Liver (tissue), 9 donors: ENCODE measurements around the gene POLR2L. TPM values are rescaled to one million over a fixed set of nuclear protein-coding genes. Genes with fewer than 3 reads are reported as not detected.

Source experiments
- DNase-seq: peaks from one replicate; pipeline ENCODE4 v3.0.0-alpha.2; 2017; ENCODE audit warnings: low spot score
- H3K27ac ChIP-seq, 2 donors: one replicate each; pipeline ENCODE4 v1.7.0; 2013; ENCODE audit warnings: inconsistent platforms in 2 of 2, low read length in 2 of 2, control low read depth in 1 of 2, low read depth in 1 of 2, mild to moderate bottlenecking in 1 of 2
- H3K27me3 ChIP-seq, 4 donors: one replicate each; pipeline versions ENCODE4 v1.6.1 to v1.7.0; 2013; ENCODE audit warnings: low read length in 3 of 4, inconsistent platforms in 1 of 4, mild to moderate bottlenecking in 1 of 4, moderate library complexity in 1 of 4; ENCODE audit not compliant: control insufficient read depth in 4 of 4, insufficient read depth in 4 of 4
- H3K36me3 ChIP-seq, 4 donors: one replicate each; pipeline versions ENCODE4 v1.6.1 to v1.7.0; 2013; ENCODE audit warnings: low read length in 3 of 4, mild to moderate bottlenecking in 3 of 4, low read depth in 1 of 4, moderate library complexity in 1 of 4; ENCODE audit not compliant: control insufficient read depth in 4 of 4, insufficient read depth in 3 of 4
- H3K4me1 ChIP-seq, 4 donors: one replicate each; pipeline versions ENCODE4 v1.6.1 to v1.7.0; 2013; ENCODE audit warnings: low read length in 3 of 4, mild to moderate bottlenecking in 3 of 4, moderate library complexity in 1 of 4; ENCODE audit not compliant: control insufficient read depth in 4 of 4, insufficient read depth in 4 of 4
- H3K4me3 ChIP-seq, 3 donors: one replicate each; pipeline versions ENCODE4 v1.6.1 to v1.7.0; 2013; ENCODE audit warnings: low read length in 3 of 3, control low read depth in 1 of 3, low read depth in 1 of 3, mild to moderate bottlenecking in 1 of 3
- H3K9ac ChIP-seq, 2 donors: one replicate each; pipeline ENCODE4 v1.7.0; 2013; ENCODE audit warnings: low read length in 2 of 2, mild to moderate bottlenecking in 2 of 2, moderate library complexity in 2 of 2, control low read depth in 1 of 2, low read depth in 1 of 2
- H3K9me3 ChIP-seq, 4 donors: one replicate each; pipeline versions ENCODE4 v1.6.1 to v1.7.0; 2013; ENCODE audit warnings: low read length in 3 of 4; ENCODE audit not compliant: control insufficient read depth in 4 of 4
- EGR1 ChIP-seq, 2 donors: IDR thresholded peaks; 2 replicates each; pipeline ENCODE4 v1.6.1; 2016 to 2018; ENCODE audit warnings: antibody characterized with exemption in 2 of 2, low read depth in 2 of 2
- FOXA1 ChIP-seq: IDR thresholded peaks from 2 replicates; pipeline ENCODE4 v1.6.1; 2016; ENCODE audit warnings: antibody characterized with exemption
- FOXA2 ChIP-seq: IDR thresholded peaks from 2 replicates; pipeline ENCODE4 v1.6.1; 2016; ENCODE audit warnings: antibody characterized with exemption
- GABPA ChIP-seq, 2 donors: IDR thresholded peaks in 1 of 2; conservative IDR thresholded peaks in 1 of 2; 2 replicates each; pipeline ENCODE4 v1.6.1; 2016; ENCODE audit warnings: antibody characterized with exemption in 2 of 2, mild to moderate bottlenecking in 1 of 2, moderate library complexity in 1 of 2
- HNF4A ChIP-seq, 2 donors: conservative IDR thresholded peaks; 2 replicates each; pipeline ENCODE4 v1.6.1; 2016; ENCODE audit warnings: antibody characterized with exemption in 2 of 2, mild to moderate bottlenecking in 2 of 2
- HNF4G ChIP-seq: IDR thresholded peaks from 2 replicates; pipeline ENCODE4 v1.6.1; 2016; ENCODE audit warnings: antibody characterized with exemption
- JUND ChIP-seq, 2 donors: IDR thresholded peaks; 2 replicates each; pipeline ENCODE4 v1.6.1; 2016; ENCODE audit warnings: antibody characterized with exemption in 2 of 2
- NR2F2 ChIP-seq: IDR thresholded peaks from 2 replicates; pipeline ENCODE4 v1.6.1; 2016; ENCODE audit warnings: antibody characterized with exemption
- RAD21 ChIP-seq, 2 donors: IDR thresholded peaks; 2 replicates each; pipeline ENCODE4 v1.6.1; 2016; ENCODE audit warnings: antibody characterized with exemption in 2 of 2, mild to moderate bottlenecking in 2 of 2
- RXRA ChIP-seq, 2 donors: IDR thresholded peaks; 2 replicates each; pipeline ENCODE4 v1.6.1; 2017 to 2018; ENCODE audit warnings: antibody characterized with exemption in 2 of 2, mild to moderate bottlenecking in 1 of 2
- YY1 ChIP-seq: IDR thresholded peaks from 2 replicates; pipeline ENCODE4 v1.6.1; 2016; ENCODE audit warnings: antibody characterized with exemption, mild to moderate bottlenecking
- WGBS: extraction: QIAGEN DNeasy Blood & Tissue Kit; methylation state at CpG from one replicate; pipeline ENCODE4 v1.1.7; 2013; 5-methylcytosine and 5-hydroxymethylcytosine counted together
- polyA plus RNA-seq, 2 donors: library from polyadenylated mRNA; stranded (reverse) in 1 of 2; unstranded in 1 of 2; fragments of 200-250 nt in 1 of 2; fragments of >200 nt in 1 of 2; fragmentation: Nextera tagmentation in 1 of 2; extraction: Ambion mirVana in 1 of 2; gene quantifications; one replicate each; pipeline versions ENCODE4 v1.2.1 to v1.2.3, GENCODE V29; 2013 to 2015
- total RNA-seq, 2 donors: library from RNA; depleted of rRNA; stranded (reverse); fragments of >200 nt; gene quantifications; one replicate each; pipeline ENCODE4 v1.2.3, GENCODE V29; 2014
- TF ChIP-seq, protein P1 (sequence below): IDR thresholded peaks from 2 replicates; pipeline ENCODE4 v1.6.1; 2016; ENCODE audit warnings: antibody characterized with exemption
- TF ChIP-seq, protein P2 (sequence below): IDR thresholded peaks from 2 replicates; pipeline ENCODE4 v1.6.1; 2016; ENCODE audit warnings: antibody characterized with exemption
- TF ChIP-seq, protein P3 (sequence below): fragments of 150-350 bp; IDR thresholded peaks from 2 replicates; pipeline ENCODE4 v1.5.1; 2017; ENCODE audit warnings: improper control_type of control experiment, low read depth, low read length; ENCODE audit not compliant: missing input control
- TF ChIP-seq, protein P4 (sequence below): IDR thresholded peaks from 2 replicates; pipeline ENCODE4 v1.6.1; 2016; ENCODE audit warnings: antibody characterized with exemption
- donor health status: healthy.
- donor health status: healthy.
- donor health status: healthy.
- donor health status: healthy.
- donor health status: healthy.

Gene POLR2L
- total and polyA plus RNA-seq, 4 donors = 28.1 to 230 (median 106) TPM

DNA sequence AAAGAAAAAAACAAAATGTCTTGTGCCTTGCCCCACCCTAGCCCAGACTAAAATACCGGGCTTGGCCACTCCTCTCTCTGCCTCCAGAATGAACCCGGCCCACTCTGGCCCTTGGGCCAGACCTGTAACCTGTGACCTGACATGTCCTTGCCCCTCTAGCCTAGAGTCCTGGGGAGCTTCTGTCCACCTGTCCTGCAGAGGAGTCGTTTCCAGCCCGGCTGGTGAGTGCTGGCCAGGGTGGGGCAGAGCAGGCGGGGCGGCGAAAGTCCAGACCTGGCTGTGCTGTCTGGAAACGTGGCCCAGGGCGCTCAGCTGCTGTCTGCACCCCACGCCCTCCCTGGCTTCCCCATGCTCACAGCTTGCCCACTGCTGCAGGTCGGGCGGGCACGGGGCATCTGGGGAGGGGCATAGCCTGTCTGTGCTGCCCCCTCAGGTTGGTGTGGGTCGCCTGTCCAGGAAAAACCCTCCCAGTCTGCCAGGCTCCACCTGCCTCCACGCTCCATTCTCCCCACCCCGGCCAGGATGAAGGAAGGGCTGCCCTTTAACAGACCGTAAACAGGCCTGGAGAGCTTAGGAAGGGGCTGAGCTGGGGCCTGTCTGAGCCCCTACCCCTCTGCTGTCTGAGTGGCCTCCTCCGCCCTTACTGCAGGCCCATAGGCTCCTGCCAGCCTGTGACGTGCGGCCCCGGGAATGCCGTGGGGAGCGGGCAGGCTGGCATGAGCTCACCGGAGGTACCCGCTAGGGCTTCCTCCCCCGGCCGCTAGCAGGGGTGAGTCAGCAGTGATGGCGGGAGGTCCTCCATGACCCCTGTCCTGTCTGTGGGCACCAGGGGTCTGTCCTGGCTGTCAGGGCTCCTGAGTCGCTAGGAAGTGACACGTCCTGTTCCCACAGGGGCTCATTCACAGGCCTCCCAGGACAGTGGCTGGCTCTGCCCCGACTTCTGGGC, 7.7 kb downstream of the POLR2L start (continued):
- TF ChIP-seq, protein P1, sequence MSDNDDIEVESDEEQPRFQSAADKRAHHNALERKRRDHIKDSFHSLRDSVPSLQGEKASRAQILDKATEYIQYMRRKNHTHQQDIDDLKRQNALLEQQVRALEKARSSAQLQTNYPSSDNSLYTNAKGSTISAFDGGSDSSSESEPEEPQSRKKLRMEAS = no peak
- TF ChIP-seq NR2F2 = peak; percentile 77
- peak; percentile 79 to 93 for TF ChIP-seq RXRA (IDR thresholded peaks at IDR 0.05)
- no peak for TF ChIP-seq FOXA1
- no peak for TF ChIP-seq GABPA (IDR thresholded peaks at IDR 0.05 in 1 of 2, conservative IDR thresholded peaks at IDR 0.05 in 1 of 2)

DNA sequence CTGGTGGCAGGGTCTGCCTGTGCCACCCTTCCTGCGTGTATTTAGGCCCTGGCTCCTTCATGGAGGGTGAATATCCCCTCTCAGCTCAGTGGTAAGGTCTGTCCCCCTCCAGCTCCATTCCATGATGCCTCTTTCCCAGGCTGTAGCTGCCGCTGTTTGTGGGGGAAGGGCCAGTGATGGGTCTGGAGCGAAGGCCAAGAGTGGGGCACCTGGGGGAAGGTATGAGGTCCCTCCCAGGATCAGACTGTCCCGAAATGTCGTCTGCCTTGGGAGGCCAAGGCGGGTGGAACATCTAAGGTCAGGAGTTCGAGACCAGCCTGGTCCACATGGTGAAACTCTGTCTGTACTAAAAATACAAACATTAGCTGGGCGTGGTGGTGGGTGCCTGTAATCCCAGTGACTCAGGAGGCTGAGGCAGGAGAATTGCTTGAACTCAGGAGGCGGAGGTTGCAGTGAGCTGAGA, 8.4 kb downstream of the POLR2L start:
- Histone ChIP-seq H3K4me3 (peak overlapping the region in 1 of 3 donors; percentile 85), H3K4me1 (peaks cover 40 to 75% (median 56%) of the 10 kb centered on the region in 4 donors), H3K27ac (peak overlapping the region; percentile 90 to 99), H3K9ac (no peak overlapping the region), H3K36me3 (peaks cover 0 to 17% (median 10%) of the 10 kb centered on the region in 4 donors), H3K27me3 (no peaks in the 10 kb centered on the region), H3K9me3 (no peaks in the 10 kb centered on the region)
- WGBS = 35% methylated on average over 9 of the region's 9 CpGs
- no peak for TF ChIP-seq RAD21 (IDR thresholded peaks at IDR 0.05)
- TF ChIP-seq, protein P1 = no peak
- TF ChIP-seq FOXA2 = no peak
- TF ChIP-seq, protein P2, sequence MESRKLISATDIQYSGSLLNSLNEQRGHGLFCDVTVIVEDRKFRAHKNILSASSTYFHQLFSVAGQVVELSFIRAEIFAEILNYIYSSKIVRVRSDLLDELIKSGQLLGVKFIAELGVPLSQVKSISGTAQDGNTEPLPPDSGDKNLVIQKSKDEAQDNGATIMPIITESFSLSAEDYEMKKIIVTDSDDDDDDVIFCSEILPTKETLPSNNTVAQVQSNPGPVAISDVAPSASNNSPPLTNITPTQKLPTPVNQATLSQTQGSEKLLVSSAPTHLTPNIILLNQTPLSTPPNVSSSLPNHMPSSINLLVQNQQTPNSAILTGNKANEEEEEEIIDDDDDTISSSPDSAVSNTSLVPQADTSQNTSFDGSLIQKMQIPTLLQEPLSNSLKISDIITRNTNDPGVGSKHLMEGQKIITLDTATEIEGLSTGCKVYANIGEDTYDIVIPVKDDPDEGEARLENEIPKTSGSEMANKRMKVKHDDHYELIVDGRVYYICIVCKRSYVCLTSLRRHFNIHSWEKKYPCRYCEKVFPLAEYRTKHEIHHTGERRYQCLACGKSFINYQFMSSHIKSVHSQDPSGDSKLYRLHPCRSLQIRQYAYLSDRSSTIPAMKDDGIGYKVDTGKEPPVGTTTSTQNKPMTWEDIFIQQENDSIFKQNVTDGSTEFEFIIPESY = no peak
- no peak for TF ChIP-seq EGR1 (IDR thresholded peaks at IDR 0.05; ENCODE audit: low read depth in 2 of 2)
- TF ChIP-seq HNF4A (conservative IDR thresholded peaks at IDR 0.05) = no peak
- TF ChIP-seq, protein P3, sequence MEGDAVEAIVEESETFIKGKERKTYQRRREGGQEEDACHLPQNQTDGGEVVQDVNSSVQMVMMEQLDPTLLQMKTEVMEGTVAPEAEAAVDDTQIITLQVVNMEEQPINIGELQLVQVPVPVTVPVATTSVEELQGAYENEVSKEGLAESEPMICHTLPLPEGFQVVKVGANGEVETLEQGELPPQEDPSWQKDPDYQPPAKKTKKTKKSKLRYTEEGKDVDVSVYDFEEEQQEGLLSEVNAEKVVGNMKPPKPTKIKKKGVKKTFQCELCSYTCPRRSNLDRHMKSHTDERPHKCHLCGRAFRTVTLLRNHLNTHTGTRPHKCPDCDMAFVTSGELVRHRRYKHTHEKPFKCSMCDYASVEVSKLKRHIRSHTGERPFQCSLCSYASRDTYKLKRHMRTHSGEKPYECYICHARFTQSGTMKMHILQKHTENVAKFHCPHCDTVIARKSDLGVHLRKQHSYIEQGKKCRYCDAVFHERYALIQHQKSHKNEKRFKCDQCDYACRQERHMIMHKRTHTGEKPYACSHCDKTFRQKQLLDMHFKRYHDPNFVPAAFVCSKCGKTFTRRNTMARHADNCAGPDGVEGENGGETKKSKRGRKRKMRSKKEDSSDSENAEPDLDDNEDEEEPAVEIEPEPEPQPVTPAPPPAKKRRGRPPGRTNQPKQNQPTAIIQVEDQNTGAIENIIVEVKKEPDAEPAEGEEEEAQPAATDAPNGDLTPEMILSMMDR = no peak
- no peak for TF ChIP-seq RXRA (IDR thresholded peaks at IDR 0.05)
- no peak for TF ChIP-seq HNF4G
- TF ChIP-seq YY1 = no peak
- no peak for TF ChIP-seq GABPA (IDR thresholded peaks at IDR 0.05 in 1 of 2, conservative IDR thresholded peaks at IDR 0.05 in 1 of 2)
- TF ChIP-seq JUND (IDR thresholded peaks at IDR 0.05) = no peak
- TF ChIP-seq, protein P4, sequence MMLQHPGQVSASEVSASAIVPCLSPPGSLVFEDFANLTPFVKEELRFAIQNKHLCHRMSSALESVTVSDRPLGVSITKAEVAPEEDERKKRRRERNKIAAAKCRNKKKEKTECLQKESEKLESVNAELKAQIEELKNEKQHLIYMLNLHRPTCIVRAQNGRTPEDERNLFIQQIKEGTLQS = no peak
- no peak for TF ChIP-seq NR2F2
- DNase-seq = no peak
